ENCODE measurements around the gene GABBR2.

GRCh38 chr9:98460704-98461103 is 248.0 kb downstream of the GABBR2 start:
- TF ChIP-seq, protein P1, sequence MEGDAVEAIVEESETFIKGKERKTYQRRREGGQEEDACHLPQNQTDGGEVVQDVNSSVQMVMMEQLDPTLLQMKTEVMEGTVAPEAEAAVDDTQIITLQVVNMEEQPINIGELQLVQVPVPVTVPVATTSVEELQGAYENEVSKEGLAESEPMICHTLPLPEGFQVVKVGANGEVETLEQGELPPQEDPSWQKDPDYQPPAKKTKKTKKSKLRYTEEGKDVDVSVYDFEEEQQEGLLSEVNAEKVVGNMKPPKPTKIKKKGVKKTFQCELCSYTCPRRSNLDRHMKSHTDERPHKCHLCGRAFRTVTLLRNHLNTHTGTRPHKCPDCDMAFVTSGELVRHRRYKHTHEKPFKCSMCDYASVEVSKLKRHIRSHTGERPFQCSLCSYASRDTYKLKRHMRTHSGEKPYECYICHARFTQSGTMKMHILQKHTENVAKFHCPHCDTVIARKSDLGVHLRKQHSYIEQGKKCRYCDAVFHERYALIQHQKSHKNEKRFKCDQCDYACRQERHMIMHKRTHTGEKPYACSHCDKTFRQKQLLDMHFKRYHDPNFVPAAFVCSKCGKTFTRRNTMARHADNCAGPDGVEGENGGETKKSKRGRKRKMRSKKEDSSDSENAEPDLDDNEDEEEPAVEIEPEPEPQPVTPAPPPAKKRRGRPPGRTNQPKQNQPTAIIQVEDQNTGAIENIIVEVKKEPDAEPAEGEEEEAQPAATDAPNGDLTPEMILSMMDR (IDR thresholded peaks at IDR 0.05; ENCODE audit: low read depth, low read length) = no peak
- no peak for TF ChIP-seq EZH2phosphoT487 (IDR thresholded peaks at IDR 0.05; ENCODE audit: low read depth)

All from OCI-LY3 (cell line).